SK-N-SH treated with all-trans-retinoic acid at 6 μM for 48 hours (cell line): ENCODE data around the gene FBXW12.

Experiments
- ATAC-seq: fragments of 200-7000 bp; cut with Tn5 transposase; 3 replicates; pipeline ENCODE4 v1.9.1; 2020; ENCODE audit warnings: mild to moderate bottlenecking, moderate library complexity
- ARNTL ChIP-seq: fragments of 450-650 bp; formaldehyde crosslinking; IDR thresholded peaks from 2 replicates; pipeline ENCODE4 v1.5.0; 2020; ENCODE audit warnings: low read depth, mild to moderate bottlenecking, moderate library complexity, borderline replicate concordance
- BACH2 ChIP-seq: fragments of 250-450 bp; sonication (Bioruptor Pico); IDR thresholded peaks from 2 replicates; pipeline ENCODE4 v1.9.0; 2021; ENCODE audit warnings: mild to moderate bottlenecking, borderline replicate concordance
- CSDC2 ChIP-seq: fragments of 250-450 bp; sonication (Bioruptor Pico); IDR thresholded peaks from 2 replicates; pipeline ENCODE4 v1.5.0; 2020; ENCODE audit warnings: mild to moderate bottlenecking, moderate library complexity
- ESRRG ChIP-seq: fragments of 250-450 bp; sonication (Bioruptor Pico); IDR thresholded peaks from 2 replicates; pipeline ENCODE4 v1.6.1; 2021; ENCODE audit warnings: mild to moderate bottlenecking
- GLIS3 ChIP-seq: fragments of 250-450 bp; sonication (Bioruptor Pico); IDR thresholded peaks from 2 replicates; pipeline ENCODE4 v1.5.0; 2020; ENCODE audit warnings: mild to moderate bottlenecking, moderate library complexity
- ISL1 ChIP-seq: fragments of 250-450 bp; sonication (Bioruptor Pico); IDR thresholded peaks from 2 replicates; pipeline ENCODE4 v2.1.2; 2022; ENCODE audit warnings: mild to moderate bottlenecking, moderate library complexity
- OSR1 ChIP-seq: fragments of 250-450 bp; sonication (Bioruptor Pico); IDR thresholded peaks from 2 replicates; pipeline ENCODE4 v1.8.0; 2022; ENCODE audit warnings: moderate library complexity, mild to moderate bottlenecking, inconsistent platforms
- PPARA ChIP-seq: fragments of 250-450 bp; sonication (Bioruptor Pico); IDR thresholded peaks from 2 replicates; pipeline ENCODE4 v1.5.0; 2020; ENCODE audit warnings: mild to moderate bottlenecking, borderline replicate concordance
- RARB ChIP-seq: fragments of 250-450 bp; sonication (Bioruptor Pico); IDR thresholded peaks from 2 replicates; pipeline ENCODE4 v1.8.0; 2021; ENCODE audit warnings: mild to moderate bottlenecking, moderate library complexity
- SNAI2 ChIP-seq: fragments of 250-450 bp; sonication (Bioruptor Pico); IDR thresholded peaks from 2 replicates; pipeline ENCODE4 v1.5.0; 2020; ENCODE audit warnings: mild to moderate bottlenecking, moderate library complexity
- TCF4 ChIP-seq: fragments of 250-450 bp; sonication (Bioruptor Pico); IDR thresholded peaks from 2 replicates; pipeline ENCODE4 v1.8.0; 2021; ENCODE audit warnings: mild to moderate bottlenecking, moderate library complexity, borderline replicate concordance
- TOX ChIP-seq: fragments of 250-450 bp; sonication (Bioruptor Pico); IDR thresholded peaks from 2 replicates; pipeline ENCODE4 v1.8.0; 2021; ENCODE audit warnings: mild to moderate bottlenecking, moderate library complexity, borderline replicate concordance
- ZC3H10 ChIP-seq: fragments of 250-450 bp; sonication (Bioruptor Pico); IDR thresholded peaks from 2 replicates; pipeline ENCODE4 v1.5.1; 2021; ENCODE audit warnings: mild to moderate bottlenecking, moderate library complexity
- ZFP3 ChIP-seq: fragments of 250-450 bp; sonication (Bioruptor Pico); IDR thresholded peaks from 2 replicates; pipeline ENCODE4 v1.5.0; 2020; ENCODE audit warnings: mild to moderate bottlenecking, moderate library complexity
- ZFP30 ChIP-seq: fragments of 450-650 bp; formaldehyde crosslinking; IDR thresholded peaks from 2 replicates; pipeline ENCODE4 v1.5.0; 2022; ENCODE audit warnings: mild to moderate bottlenecking, moderate library complexity
- ZNF565 ChIP-seq: fragments of 450-650 bp; formaldehyde crosslinking; conservative IDR thresholded peaks from 2 replicates; pipeline ENCODE4 v1.5.0; 2020; ENCODE audit warnings: low read depth, mild to moderate bottlenecking, moderate library complexity
- ZNF70 ChIP-seq: fragments of 450-650 bp; formaldehyde crosslinking; IDR thresholded peaks from 2 replicates; pipeline ENCODE4 v1.5.0; 2020; ENCODE audit warnings: mild to moderate bottlenecking, moderate library complexity
- ZNF8 ChIP-seq: fragments of 450-650 bp; formaldehyde crosslinking; IDR thresholded peaks from 2 replicates; pipeline ENCODE4 v1.5.0; 2020; ENCODE audit warnings: mild to moderate bottlenecking, moderate library complexity
- TF ChIP-seq, protein P1 (sequence below): fragments of 250-450 bp; sonication (Bioruptor Pico); IDR thresholded peaks from 2 replicates; pipeline ENCODE4 v1.5.1; 2021; ENCODE audit warnings: mild to moderate bottlenecking, moderate library complexity
- TF ChIP-seq, protein P2 (sequence below): fragments of 250-450 bp; sonication (Bioruptor Pico); IDR thresholded peaks from 2 replicates; pipeline ENCODE4 v1.8.0; 2020; ENCODE audit warnings: mild to moderate bottlenecking, moderate library complexity, borderline replicate concordance
- TF ChIP-seq, protein P3 (sequence below): fragments of 250-450 bp; sonication (Bioruptor Pico); IDR thresholded peaks from 2 replicates; pipeline ENCODE4 v1.5.1; 2020; ENCODE audit warnings: low read depth, mild to moderate bottlenecking, moderate library complexity
- TF ChIP-seq, protein P4 (sequence below): fragments of 250-450 bp; sonication (Bioruptor Pico); IDR thresholded peaks from 2 replicates; pipeline ENCODE4 v1.8.0; 2021; ENCODE audit warnings: low read depth, mild to moderate bottlenecking, moderate library complexity, borderline replicate concordance
- TF ChIP-seq, protein P5 (sequence below): fragments of 250-450 bp; sonication (Bioruptor Pico); IDR thresholded peaks from 2 replicates; pipeline ENCODE4 v1.5.0; 2020; ENCODE audit warnings: mild to moderate bottlenecking, moderate library complexity

FBXW12 gene

DNA sequence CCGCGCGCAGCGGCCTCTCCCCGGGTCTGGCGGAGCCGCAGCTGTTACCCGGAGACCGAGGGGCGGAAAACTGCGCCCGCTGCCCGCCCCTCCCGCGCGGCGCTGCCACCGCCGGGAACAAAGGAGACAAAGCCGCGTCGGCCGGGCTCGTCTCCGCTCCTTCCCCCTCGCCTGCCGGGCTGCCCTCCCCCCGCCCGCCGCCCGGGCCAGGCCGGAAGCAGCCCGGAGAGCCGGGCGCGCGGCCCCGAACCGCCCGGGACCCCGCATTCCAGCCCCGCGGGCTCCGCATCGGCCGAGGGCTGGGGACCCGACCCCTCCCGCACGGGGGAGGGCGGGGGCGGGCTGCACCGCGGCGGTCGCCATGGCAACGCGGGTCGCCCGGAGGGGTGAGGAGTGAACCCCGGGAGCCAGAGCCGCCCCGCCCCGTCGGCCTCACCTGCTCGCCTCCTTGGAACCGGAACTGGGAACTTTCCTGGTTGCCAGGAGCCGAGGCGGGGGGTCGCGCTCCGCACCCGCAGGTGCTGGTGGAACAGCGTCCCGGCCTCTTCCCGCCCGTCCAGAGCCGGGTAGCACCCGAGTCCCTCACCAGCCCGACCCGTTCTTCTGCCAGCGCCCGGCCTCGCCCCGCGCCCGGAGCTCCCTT is 57.4 kb downstream of the FBXW12 start:
- TF ChIP-seq, protein P1, sequence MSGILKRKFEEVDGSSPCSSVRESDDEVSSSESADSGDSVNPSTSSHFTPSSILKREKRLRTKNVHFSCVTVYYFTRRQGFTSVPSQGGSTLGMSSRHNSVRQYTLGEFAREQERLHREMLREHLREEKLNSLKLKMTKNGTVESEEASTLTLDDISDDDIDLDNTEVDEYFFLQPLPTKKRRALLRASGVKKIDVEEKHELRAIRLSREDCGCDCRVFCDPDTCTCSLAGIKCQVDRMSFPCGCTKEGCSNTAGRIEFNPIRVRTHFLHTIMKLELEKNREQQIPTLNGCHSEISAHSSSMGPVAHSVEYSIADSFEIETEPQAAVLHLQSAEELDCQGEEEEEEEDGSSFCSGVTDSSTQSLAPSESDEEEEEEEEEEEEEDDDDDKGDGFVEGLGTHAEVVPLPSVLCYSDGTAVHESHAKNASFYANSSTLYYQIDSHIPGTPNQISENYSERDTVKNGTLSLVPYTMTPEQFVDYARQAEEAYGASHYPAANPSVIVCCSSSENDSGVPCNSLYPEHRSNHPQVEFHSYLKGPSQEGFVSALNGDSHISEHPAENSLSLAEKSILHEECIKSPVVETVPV (CRISPR knock-in tag): no peak
- TF ChIP-seq ZFP3 (CRISPR knock-in tag) (no peak), ZNF8 (CRISPR knock-in tag) (0 out of 2 replicates have a peak, but pooled peaks have one; percentile 6), TCF4 (no peak), PPARA (CRISPR knock-in tag) (no peak), OSR1 (CRISPR knock-in tag) (no peak), SNAI2 (CRISPR knock-in tag) (no peak), ESRRG (CRISPR knock-in tag) (no peak)
- TF ChIP-seq, all 23 proteins: peak for 1
- ATAC-seq: peak; percentile 43

DNA sequence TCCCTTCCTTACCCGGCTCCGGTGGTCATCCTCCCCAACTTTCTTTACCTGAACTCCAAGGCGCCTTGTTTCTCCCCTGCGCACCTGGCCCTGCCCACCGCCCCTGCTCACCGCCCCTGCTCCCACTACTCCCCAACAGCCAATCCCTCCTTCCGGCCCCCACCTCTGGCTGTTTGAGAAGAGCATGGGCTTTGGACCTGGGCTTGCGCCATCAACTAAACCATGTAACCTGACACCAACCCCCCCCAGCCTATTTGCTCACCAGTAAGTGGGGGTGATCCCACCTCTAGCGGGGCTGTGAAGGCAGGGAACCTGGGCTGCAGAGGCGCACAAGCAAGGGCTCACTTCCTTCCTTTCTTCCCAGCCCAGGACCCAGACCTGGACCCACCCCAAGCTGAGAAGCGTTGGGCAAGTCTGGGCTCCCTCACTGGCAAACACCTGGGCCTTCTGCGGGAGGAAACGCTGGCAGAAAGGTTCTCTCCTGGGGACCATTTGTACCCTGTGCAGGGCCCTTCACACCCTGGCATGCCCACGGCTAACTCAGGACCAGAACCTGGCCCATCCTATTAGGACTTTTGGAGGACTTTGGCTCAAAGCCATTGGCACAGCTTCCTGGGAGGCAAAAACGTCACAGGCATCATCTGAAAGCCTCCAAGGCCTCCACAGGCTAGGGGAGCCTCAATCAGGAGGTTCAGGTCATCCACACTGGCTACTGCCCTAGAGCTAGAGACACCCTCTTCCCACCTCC is 58.1 kb downstream of the FBXW12 start, which contains the start of gene PLXNB1:
TSS of gene PLXNB1 (minus strand) at position 127 of the 748 bp plus-strand sequence. CDS start 5,475 bp downstream, outside the sequence.
- no peak for TF ChIP-seq RARB
- TF ChIP-seq ARNTL (CRISPR knock-in tag): no peak
- TF ChIP-seq, protein P1 (CRISPR knock-in tag): no peak
- no peak for TF ChIP-seq GLIS3 (CRISPR knock-in tag)
- no peak for TF ChIP-seq ZC3H10 (CRISPR knock-in tag)
- TF ChIP-seq, protein P2, sequence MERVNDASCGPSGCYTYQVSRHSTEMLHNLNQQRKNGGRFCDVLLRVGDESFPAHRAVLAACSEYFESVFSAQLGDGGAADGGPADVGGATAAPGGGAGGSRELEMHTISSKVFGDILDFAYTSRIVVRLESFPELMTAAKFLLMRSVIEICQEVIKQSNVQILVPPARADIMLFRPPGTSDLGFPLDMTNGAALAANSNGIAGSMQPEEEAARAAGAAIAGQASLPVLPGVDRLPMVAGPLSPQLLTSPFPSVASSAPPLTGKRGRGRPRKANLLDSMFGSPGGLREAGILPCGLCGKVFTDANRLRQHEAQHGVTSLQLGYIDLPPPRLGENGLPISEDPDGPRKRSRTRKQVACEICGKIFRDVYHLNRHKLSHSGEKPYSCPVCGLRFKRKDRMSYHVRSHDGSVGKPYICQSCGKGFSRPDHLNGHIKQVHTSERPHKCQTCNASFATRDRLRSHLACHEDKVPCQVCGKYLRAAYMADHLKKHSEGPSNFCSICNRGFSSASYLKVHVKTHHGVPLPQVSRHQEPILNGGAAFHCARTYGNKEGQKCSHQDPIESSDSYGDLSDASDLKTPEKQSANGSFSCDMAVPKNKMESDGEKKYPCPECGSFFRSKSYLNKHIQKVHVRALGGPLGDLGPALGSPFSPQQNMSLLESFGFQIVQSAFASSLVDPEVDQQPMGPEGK (CRISPR knock-in tag): peak; percentile 70; the same call in 1 of the 2 replicates
- no peak for TF ChIP-seq BACH2 (CRISPR knock-in tag)
- TF ChIP-seq, protein P3, sequence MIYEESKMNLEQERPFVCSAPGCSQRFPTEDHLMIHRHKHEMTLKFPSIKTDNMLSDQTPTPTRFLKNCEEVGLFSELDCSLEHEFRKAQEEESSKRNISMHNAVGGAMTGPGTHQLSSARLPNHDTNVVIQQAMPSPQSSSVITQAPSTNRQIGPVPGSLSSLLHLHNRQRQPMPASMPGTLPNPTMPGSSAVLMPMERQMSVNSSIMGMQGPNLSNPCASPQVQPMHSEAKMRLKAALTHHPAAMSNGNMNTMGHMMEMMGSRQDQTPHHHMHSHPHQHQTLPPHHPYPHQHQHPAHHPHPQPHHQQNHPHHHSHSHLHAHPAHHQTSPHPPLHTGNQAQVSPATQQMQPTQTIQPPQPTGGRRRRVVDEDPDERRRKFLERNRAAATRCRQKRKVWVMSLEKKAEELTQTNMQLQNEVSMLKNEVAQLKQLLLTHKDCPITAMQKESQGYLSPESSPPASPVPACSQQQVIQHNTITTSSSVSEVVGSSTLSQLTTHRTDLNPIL: no peak
- no peak for ATAC-seq

DNA sequence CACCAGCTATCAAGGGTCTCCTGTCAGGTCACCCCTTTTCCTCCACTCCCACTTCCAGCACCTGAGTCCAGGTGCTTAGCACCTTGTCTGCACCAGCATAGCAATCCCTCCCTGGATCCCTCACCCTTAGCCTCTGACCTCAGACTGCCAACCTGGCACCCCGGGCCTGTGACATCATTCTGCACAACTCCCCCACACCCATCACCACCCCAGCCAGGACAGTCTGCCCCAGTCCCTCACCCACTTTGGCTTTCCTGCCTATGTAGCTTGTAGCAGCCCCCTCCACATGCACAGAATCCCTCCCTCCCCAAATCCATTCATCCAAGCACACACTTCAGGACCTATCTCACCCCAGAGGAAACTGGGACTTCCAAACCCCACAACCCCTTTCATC is 58.7 kb downstream of the FBXW12 start:
- ATAC-seq: no peak
- TF ChIP-seq PPARA (CRISPR knock-in tag): no peak
- TF ChIP-seq, protein P4, sequence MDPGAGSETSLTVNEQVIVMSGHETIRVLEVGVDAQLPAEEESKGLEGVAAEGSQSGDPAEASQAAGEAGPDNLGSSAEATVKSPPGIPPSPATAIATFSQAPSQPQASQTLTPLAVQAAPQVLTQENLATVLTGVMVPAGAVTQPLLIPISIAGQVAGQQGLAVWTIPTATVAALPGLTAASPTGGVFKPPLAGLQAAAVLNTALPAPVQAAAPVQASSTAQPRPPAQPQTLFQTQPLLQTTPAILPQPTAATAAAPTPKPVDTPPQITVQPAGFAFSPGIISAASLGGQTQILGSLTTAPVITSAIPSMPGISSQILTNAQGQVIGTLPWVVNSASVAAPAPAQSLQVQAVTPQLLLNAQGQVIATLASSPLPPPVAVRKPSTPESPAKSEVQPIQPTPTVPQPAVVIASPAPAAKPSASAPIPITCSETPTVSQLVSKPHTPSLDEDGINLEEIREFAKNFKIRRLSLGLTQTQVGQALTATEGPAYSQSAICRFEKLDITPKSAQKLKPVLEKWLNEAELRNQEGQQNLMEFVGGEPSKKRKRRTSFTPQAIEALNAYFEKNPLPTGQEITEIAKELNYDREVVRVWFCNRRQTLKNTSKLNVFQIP (CRISPR knock-in tag): no peak
- no peak for TF ChIP-seq ISL1 (CRISPR knock-in tag)
- TF ChIP-seq GLIS3 (CRISPR knock-in tag): no peak
- TF ChIP-seq ZNF8 (CRISPR knock-in tag): no peak
- TF ChIP-seq TOX (CRISPR knock-in tag): no peak
- TF ChIP-seq ZFP30 (CRISPR knock-in tag): no peak
- TF ChIP-seq ESRRG (CRISPR knock-in tag): no peak
- no peak for TF ChIP-seq ZNF70 (CRISPR knock-in tag)
- no peak for TF ChIP-seq ZNF565 (CRISPR knock-in tag)
- no peak for TF ChIP-seq TCF4
- no peak for TF ChIP-seq RARB
- no peak for TF ChIP-seq OSR1 (CRISPR knock-in tag)
- TF ChIP-seq, protein P1 (CRISPR knock-in tag): no peak
- TF ChIP-seq ZFP3 (CRISPR knock-in tag): no peak
- TF ChIP-seq ARNTL (CRISPR knock-in tag): no peak
- TF ChIP-seq, protein P5, sequence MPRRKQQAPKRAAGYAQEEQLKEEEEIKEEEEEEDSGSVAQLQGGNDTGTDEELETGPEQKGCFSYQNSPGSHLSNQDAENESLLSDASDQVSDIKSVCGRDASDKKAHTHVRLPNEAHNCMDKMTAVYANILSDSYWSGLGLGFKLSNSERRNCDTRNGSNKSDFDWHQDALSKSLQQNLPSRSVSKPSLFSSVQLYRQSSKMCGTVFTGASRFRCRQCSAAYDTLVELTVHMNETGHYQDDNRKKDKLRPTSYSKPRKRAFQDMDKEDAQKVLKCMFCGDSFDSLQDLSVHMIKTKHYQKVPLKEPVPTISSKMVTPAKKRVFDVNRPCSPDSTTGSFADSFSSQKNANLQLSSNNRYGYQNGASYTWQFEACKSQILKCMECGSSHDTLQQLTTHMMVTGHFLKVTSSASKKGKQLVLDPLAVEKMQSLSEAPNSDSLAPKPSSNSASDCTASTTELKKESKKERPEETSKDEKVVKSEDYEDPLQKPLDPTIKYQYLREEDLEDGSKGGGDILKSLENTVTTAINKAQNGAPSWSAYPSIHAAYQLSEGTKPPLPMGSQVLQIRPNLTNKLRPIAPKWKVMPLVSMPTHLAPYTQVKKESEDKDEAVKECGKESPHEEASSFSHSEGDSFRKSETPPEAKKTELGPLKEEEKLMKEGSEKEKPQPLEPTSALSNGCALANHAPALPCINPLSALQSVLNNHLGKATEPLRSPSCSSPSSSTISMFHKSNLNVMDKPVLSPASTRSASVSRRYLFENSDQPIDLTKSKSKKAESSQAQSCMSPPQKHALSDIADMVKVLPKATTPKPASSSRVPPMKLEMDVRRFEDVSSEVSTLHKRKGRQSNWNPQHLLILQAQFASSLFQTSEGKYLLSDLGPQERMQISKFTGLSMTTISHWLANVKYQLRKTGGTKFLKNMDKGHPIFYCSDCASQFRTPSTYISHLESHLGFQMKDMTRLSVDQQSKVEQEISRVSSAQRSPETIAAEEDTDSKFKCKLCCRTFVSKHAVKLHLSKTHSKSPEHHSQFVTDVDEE: no peak
- TF ChIP-seq CSDC2 (CRISPR knock-in tag): no peak
- TF ChIP-seq, all 23 proteins: peak for 0
